Subcutaneous abdominal adipose tissue (tissue), 5 donors: ENCODE measurements around the gene ELF3.
"Not testable (repeated sequence)": the region's sequence is repeated elsewhere in the genome, so short reads cannot be mapped to it uniquely, and the experiment has no call there.

Experiments used
- H3K27ac ChIP-seq: one replicate; pipeline ENCODE4 v1.7.0; 2013; ENCODE audit warnings: low read depth, mild to moderate bottlenecking, inconsistent platforms, low read length, moderate library complexity
- H3K27me3 ChIP-seq, 5 donors: one replicate each; pipeline ENCODE4 v1.7.0; 2013; ENCODE audit warnings: low read length in 5 of 5, inconsistent platforms in 1 of 5; ENCODE audit not compliant: control insufficient read depth in 5 of 5, insufficient read depth in 4 of 5
- H3K36me3 ChIP-seq, 5 donors: one replicate each; pipeline ENCODE4 v1.7.0; 2013; ENCODE audit warnings: low read length in 5 of 5; ENCODE audit not compliant: control insufficient read depth in 5 of 5, insufficient read depth in 5 of 5
- H3K4me1 ChIP-seq, 5 donors: one replicate each; pipeline ENCODE4 v1.7.0; 2013; ENCODE audit warnings: low read length in 5 of 5, mild to moderate bottlenecking in 3 of 5, moderate library complexity in 1 of 5; ENCODE audit not compliant: control insufficient read depth in 5 of 5, insufficient read depth in 5 of 5
- H3K4me3 ChIP-seq, 5 donors: one replicate each; pipeline ENCODE4 v1.7.0; 2013; ENCODE audit warnings: low read length in 5 of 5, low read depth in 1 of 5
- H3K9ac ChIP-seq, 5 donors: one replicate each; pipeline ENCODE4 v1.7.0; 2013; ENCODE audit warnings: low read length in 5 of 5, mild to moderate bottlenecking in 4 of 5, moderate library complexity in 3 of 5
- H3K9me3 ChIP-seq, 5 donors: one replicate each; pipeline ENCODE4 v1.7.0; 2013; ENCODE audit warnings: low read length in 5 of 5; ENCODE audit not compliant: control insufficient read depth in 5 of 5
- donor health status: healthy.
- donor health status: healthy.
- donor health status: healthy.
- donor health status: healthy.
- donor health status: healthy.

Gene ELF3

DNA sequence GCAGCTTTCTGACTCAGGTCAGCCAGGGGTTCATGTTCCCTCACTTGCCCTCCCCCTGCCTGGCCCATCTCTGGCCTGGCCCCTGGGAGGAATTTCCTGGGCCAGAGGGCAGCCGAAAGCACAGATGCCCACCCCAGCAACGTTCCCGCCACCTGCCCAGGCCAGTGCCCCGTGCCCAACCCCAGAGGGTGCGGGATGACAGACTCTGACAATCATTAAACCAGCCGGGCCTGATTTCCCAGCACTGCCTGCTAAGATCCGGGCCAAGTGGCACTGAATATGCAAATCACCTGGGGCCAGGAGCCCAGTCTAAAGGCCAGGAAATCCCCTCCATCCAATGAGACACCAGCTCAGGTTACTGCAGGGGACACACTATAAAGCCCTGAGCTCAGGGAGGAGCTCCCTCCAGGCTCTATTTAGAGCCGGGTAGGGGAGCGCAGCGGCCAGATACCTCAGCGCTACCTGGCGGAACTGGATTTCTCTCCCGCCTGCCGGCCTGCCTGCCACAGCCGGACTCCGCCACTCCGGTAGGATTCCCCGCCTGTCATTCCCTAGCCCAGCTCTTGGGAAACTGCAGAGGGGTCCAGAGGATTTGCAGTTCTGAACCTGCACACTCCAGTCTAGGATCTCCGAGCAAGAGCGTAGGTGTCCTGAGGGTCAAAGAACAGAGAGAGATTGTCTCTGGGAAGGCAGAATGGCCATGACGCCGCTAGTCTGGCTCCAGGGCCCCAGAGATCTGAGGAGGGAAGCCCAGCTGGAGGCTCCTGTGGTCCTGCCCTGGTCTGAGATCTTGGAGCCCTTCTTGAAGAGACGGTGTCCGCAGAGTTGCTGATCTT lies at the start of gene ELF3:
Gene ELF3 (plus strand): TSS at position 408 of the 836 bp plus-strand sequence. CDS start 550 bp downstream, outside the sequence.
- Histone ChIP-seq H3K27me3 (no peaks in the 10 kb centered on the region), H3K9ac (no peak within 1 kb of the TSS), H3K4me1 (peaks cover 0 to 14% (median 0%) of the 10 kb centered on the region in 5 donors), H3K9me3 (no peaks in the 10 kb centered on the region), H3K4me3 (no peak within 1 kb of the TSS), H3K27ac (no peak within 1 kb of the TSS), H3K36me3 (peaks cover 0 to 34% (median 12%) of the 10 kb centered on the region in 5 donors)

DNA sequence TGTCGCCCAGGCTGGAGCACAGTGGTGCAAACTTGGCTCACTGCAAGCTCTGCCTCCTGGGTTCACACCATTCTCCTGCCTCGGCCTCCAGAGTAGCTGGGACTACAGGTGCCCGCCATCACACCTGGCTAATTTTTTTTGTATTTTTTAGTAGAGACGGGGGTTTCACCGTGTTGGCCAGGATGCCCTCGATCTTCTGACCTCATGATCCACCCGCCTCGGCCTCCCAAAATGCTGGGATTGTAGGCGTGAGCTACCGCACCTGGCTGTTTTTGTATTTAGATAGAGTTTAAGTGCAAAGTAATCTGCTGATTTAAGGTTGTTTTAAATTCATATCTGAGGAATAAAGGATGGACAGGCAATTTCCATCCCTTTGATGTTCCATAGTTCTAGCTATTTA lies 48.0 kb upstream of the ELF3 start:
- H3K36me3 ChIP-seq = peaks cover 23 to 74% (median 61%) of the 10 kb centered on the region in 5 donors
- not testable (repeated sequence) for H3K4me3 ChIP-seq, H3K9ac ChIP-seq, H3K4me1 ChIP-seq, H3K9me3 ChIP-seq, H3K27ac ChIP-seq, H3K27me3 ChIP-seq

GRCh38 chr1:201964261-201964660 lies 46.1 kb upstream of the ELF3 start:
- Histone ChIP-seq H3K27me3 (no peaks in the 10 kb centered on the region), H3K36me3 (peaks cover 30 to 73% (median 55%) of the 10 kb centered on the region in 5 donors), H3K27ac (no peak overlapping the region)

GRCh38 chr1:201966171-201966570 lies 44.2 kb upstream of the ELF3 start:
- no peak overlapping the region for H3K4me3 ChIP-seq
- H3K4me1 ChIP-seq = no peaks in the 10 kb centered on the region
- H3K27me3 ChIP-seq = no peaks in the 10 kb centered on the region
- H3K27ac ChIP-seq = no peak overlapping the region
- no peaks in the 10 kb centered on the region for H3K9me3 ChIP-seq
- H3K36me3 ChIP-seq = peaks cover 41 to 82% (median 67%) of the 10 kb centered on the region in 5 donors
- H3K9ac ChIP-seq = no peak overlapping the region

More at GRCh38 chr1:201964261-201964660, 46.1 kb upstream of the ELF3 start:
- Histone ChIP-seq H3K4me1 (no peaks in the 10 kb centered on the region), H3K9me3 (no peaks in the 10 kb centered on the region), H3K4me3 (no peak overlapping the region), H3K9ac (no peak overlapping the region)

GRCh38 chr1:201968202-201968925 lies 42.0 kb upstream of the ELF3 start:
- no peak overlapping the region for H3K27ac ChIP-seq
- peaks cover 36 to 60% (median 51%) of the 10 kb centered on the region in 5 donors for H3K36me3 ChIP-seq
- no peak overlapping the region for H3K4me3 ChIP-seq
- H3K27me3 ChIP-seq = no peaks in the 10 kb centered on the region
- peaks cover 0 to 5% (median 0%) of the 10 kb centered on the region in 5 donors for H3K4me1 ChIP-seq
- no peaks in the 10 kb centered on the region for H3K9me3 ChIP-seq
- no peak overlapping the region for H3K9ac ChIP-seq

GRCh38 chr1:201970334-201971159 lies 39.8 kb upstream of the ELF3 start:
- Histone ChIP-seq H3K4me3 (no peak overlapping the region), H3K9me3 (no peaks in the 10 kb centered on the region), H3K9ac (no peak overlapping the region), H3K36me3 (peaks cover 24 to 44% (median 35%) of the 10 kb centered on the region in 5 donors), H3K4me1 (peaks cover 0 to 5% (median 0%) of the 10 kb centered on the region in 5 donors), H3K27ac (no peak overlapping the region), H3K27me3 (no peaks in the 10 kb centered on the region)

DNA sequence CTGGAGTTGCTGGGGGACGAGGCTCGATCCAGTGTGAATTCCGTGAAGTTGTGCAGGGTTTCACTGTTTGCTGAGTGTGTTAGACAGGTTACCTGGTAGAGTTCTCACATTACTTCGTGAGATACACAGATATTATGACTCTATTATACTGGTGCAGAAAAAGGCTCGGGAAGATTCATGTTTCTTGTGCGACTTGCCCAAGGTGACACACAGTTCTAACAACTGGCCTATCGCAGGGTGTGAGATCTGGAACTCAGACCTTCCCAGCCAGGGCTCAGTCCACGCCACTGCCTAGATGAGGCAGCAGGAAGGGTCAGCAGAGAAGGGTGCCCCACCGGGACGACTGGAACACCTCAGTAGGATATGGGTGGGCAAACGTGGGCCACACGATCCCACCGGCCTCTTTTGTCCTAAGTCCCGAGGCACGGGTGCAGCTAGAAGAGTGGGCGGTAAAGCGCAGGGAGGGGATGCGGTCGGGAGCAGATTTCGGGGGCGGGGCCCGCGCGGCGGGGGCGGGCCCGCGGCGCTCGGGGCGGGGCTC lies 28.2 kb upstream of the ELF3 start:
- Histone ChIP-seq H3K27me3 (no peaks in the 10 kb centered on the region), H3K36me3 (no peaks in the 10 kb centered on the region), H3K27ac (peak overlapping the region; percentile 78), H3K9me3 (no peaks in the 10 kb centered on the region), H3K9ac (peak overlapping the region in 2 of 5 donors; percentile 64 to 75), H3K4me3 (peak overlapping the region; percentile 79 to 94 (median 88)), H3K4me1 (peaks cover 5 to 24% (median 13%) of the 10 kb centered on the region in 5 donors)

DNA sequence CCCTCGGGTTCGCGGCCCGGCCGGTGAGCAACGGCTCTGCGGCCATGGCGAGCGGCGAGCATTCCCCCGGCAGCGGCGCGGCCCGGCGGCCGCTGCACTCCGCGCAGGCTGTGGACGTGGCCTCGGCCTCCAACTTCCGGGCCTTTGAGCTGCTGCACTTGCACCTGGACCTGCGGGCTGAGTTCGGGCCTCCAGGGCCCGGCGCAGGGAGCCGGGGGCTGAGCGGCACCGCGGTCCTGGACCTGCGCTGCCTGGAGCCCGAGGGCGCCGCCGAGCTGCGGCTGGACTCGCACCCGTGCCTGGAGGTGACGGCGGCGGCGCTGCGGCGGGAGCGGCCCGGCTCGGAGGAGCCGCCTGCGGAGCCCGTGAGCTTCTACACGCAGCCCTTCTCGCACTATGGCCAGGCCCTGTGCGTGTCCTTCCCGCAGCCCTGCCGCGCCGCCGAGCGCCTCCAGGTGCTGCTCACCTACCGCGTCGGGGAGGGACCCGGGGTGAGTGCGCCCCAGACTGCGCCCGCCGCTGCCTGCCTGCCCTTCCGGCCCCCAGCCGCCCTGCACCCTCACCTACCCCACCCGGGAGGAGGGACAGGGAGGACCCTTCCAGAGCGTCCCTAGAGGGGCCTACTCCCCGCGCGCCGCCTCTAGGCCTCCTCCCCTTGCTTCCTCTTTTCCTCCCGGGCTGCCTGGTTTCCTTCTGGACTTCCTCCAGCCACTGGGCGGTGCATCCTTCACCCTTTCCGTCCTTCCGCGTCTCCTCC lies 27.6 kb upstream of the ELF3 start, which contains the start of gene RNPEP:
Gene RNPEP (plus strand): TSS at position 26 of the 757 bp plus-strand sequence. CDS start 19 bp downstream, at position 45.
- peak within 1 kb of the TSS; percentile 84 to 94 (median 90) for H3K4me3 ChIP-seq
- peaks cover 5 to 24% (median 13%) of the 10 kb centered on the region in 5 donors for H3K4me1 ChIP-seq
- H3K36me3 ChIP-seq = no peaks in the 10 kb centered on the region
- H3K27ac ChIP-seq = peak within 1 kb of the TSS; percentile 78
- H3K9me3 ChIP-seq = no peaks in the 10 kb centered on the region
- H3K9ac ChIP-seq = peak within 1 kb of the TSS in 4 of 5 donors; percentile 75 to 93 (median 82)
- H3K27me3 ChIP-seq = no peaks in the 10 kb centered on the region

- H3K27ac ChIP-seq = peak overlapping the region; percentile 78
- peaks cover 5 to 24% (median 13%) of the 10 kb centered on the region in 5 donors for H3K4me1 ChIP-seq
- H3K4me3 ChIP-seq = peak overlapping the region; percentile 84 to 94 (median 90)
- H3K27me3 ChIP-seq = no peaks in the 10 kb centered on the region
- peak overlapping the region in 4 of 5 donors; percentile 75 to 93 (median 82) for H3K9ac ChIP-seq
- H3K36me3 ChIP-seq = peaks cover 0 to under 1% (median 0%) of the 10 kb centered on the region in 5 donors
- no peaks in the 10 kb centered on the region for H3K9me3 ChIP-seq
Measured at GRCh38 chr1:201983380-201983805, 27.0 kb upstream of the ELF3 start.
